HCT116 (cell line): ENCODE measurements around the gene MAEA.

Experiments used
- CTCF ChIP-seq, 3 experiments: fragments of 200-600 bp in 1 of 3; sonication (generic) in 1 of 3; IDR thresholded peaks in 2 of 3; conservative IDR thresholded peaks in 1 of 3; 2 replicates each; pipeline ENCODE4 v1.5.1; 2012 to 2017; ENCODE audit warnings: low read depth in 2 of 3, low read length in 2 of 3, antibody characterized with exemption in 1 of 3, borderline replicate concordance in 1 of 3, control low read depth in 1 of 3, mild to moderate bottlenecking in 1 of 3, mixed read lengths in 1 of 3, mixed run types in 1 of 3, moderate library complexity in 1 of 3; ENCODE audit not compliant: insufficient read depth in 1 of 3
- ELF1 ChIP-seq: IDR thresholded peaks from 2 replicates; pipeline ENCODE4 v1.6.1; 2012; ENCODE audit warnings: low read depth, borderline replicate concordance
- SP1 ChIP-seq: IDR thresholded peaks from 2 replicates; pipeline ENCODE4 v1.6.1; 2012; ENCODE audit warnings: low read depth

GRCh38 chr4:1366371-1367229 lies 76.9 kb downstream of the MAEA start:
- TF ChIP-seq SP1, result no peak
- no peak for TF ChIP-seq CTCF (IDR thresholded peaks at IDR 0.05 in 2 of 3, conservative IDR thresholded peaks at IDR 0.05 in 1 of 3; ENCODE audit: borderline replicate concordance in 1 of 3, insufficient read depth in 1 of 3, low read depth in 2 of 3, low read length in 2 of 3)
- TF ChIP-seq ELF1, result no peak
